Glutamatergic neuron (in vitro differentiated cells): ENCODE measurements around the gene FRRS1. TPM values are rescaled to one million over a fixed set of nuclear protein-coding genes. Genes with fewer than 3 reads are reported as not detected.

Experiments
- DNase-seq: peaks from one replicate; pipeline ENCODE4 v3.0.0; 2022
- H3K27ac Mint-ChIP-seq: one replicate; pipeline ENCODE4 v1.8.0; 2020; ENCODE audit warnings: mild to moderate bottlenecking, mixed read lengths, inconsistent platforms; ENCODE audit not compliant: unreplicated experiment
- H3K27me3 Mint-ChIP-seq: one replicate; pipeline ENCODE4 v1.8.0; 2020; ENCODE audit warnings: mild to moderate bottlenecking, moderate library complexity, mixed read lengths, inconsistent platforms; ENCODE audit not compliant: unreplicated experiment
- H3K36me3 Mint-ChIP-seq: one replicate; pipeline ENCODE4 v1.8.0; 2020; ENCODE audit warnings: mild to moderate bottlenecking, mixed read lengths, inconsistent platforms; ENCODE audit not compliant: unreplicated experiment
- H3K4me1 Mint-ChIP-seq: one replicate; pipeline ENCODE4 v1.8.0; 2020; ENCODE audit warnings: mild to moderate bottlenecking, low read depth, mixed read lengths, inconsistent platforms; ENCODE audit not compliant: unreplicated experiment
- H3K4me3 Mint-ChIP-seq: one replicate; pipeline ENCODE4 v1.8.0; 2020; ENCODE audit warnings: mild to moderate bottlenecking, mixed read lengths, inconsistent platforms; ENCODE audit not compliant: unreplicated experiment
- H3K9me3 Mint-ChIP-seq: one replicate; pipeline ENCODE4 v1.8.0; 2020; ENCODE audit warnings: mild to moderate bottlenecking, moderate library complexity, mixed read lengths, inconsistent platforms; ENCODE audit not compliant: unreplicated experiment
- total RNA-seq: library from RNA; stranded (reverse); fragmentation: NEBNext Ultra II Directional; extraction: Animal tissue kit (Norgen Biotek cat#: 25700); gene quantifications from one replicate; pipeline ENCODE4 v1.2.1, GENCODE V29; 2021; ENCODE audit not compliant: unreplicated experiment
- TF ChIP-seq, protein P1 (sequence below): fragments of 200-600 bp; sonication (generic); IDR thresholded peaks from one replicate; pipeline ENCODE4 v1.5.0; 2021; ENCODE audit not compliant: partially characterized antibody, unreplicated experiment

The FRRS1 gene
- total RNA-seq, 1 donor from 2014 or later = 1.3 TPM

GRCh38 chr1:99726818-99727217 lies 39.6 kb downstream of the FRRS1 start:
- Mint-ChIP-seq H3K36me3 (no peaks in the 10 kb centered on the region), H3K27me3 (no peaks in the 10 kb centered on the region), H3K27ac (no peak overlapping the region), H3K4me3 (no peak overlapping the region), H3K9me3 (no peaks in the 10 kb centered on the region), H3K4me1 (peaks cover 7% of the 10 kb centered on the region)
- DNase-seq = no peak
- TF ChIP-seq, protein P1, sequence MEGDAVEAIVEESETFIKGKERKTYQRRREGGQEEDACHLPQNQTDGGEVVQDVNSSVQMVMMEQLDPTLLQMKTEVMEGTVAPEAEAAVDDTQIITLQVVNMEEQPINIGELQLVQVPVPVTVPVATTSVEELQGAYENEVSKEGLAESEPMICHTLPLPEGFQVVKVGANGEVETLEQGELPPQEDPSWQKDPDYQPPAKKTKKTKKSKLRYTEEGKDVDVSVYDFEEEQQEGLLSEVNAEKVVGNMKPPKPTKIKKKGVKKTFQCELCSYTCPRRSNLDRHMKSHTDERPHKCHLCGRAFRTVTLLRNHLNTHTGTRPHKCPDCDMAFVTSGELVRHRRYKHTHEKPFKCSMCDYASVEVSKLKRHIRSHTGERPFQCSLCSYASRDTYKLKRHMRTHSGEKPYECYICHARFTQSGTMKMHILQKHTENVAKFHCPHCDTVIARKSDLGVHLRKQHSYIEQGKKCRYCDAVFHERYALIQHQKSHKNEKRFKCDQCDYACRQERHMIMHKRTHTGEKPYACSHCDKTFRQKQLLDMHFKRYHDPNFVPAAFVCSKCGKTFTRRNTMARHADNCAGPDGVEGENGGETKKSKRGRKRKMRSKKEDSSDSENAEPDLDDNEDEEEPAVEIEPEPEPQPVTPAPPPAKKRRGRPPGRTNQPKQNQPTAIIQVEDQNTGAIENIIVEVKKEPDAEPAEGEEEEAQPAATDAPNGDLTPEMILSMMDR = no peak

- Mint-ChIP-seq H3K36me3 (no peaks in the 10 kb centered on the region), H3K9me3 (no peaks in the 10 kb centered on the region), H3K4me1 (peaks cover 7% of the 10 kb centered on the region), H3K4me3 (no peak overlapping the region), H3K27ac (no peak overlapping the region), H3K27me3 (no peaks in the 10 kb centered on the region)
- DNase-seq = no peak
- TF ChIP-seq, protein P1 = no peak
These were observed 40.0 kb downstream of the FRRS1 start for GRCh38 chr1:99726407-99726806.

DNA sequence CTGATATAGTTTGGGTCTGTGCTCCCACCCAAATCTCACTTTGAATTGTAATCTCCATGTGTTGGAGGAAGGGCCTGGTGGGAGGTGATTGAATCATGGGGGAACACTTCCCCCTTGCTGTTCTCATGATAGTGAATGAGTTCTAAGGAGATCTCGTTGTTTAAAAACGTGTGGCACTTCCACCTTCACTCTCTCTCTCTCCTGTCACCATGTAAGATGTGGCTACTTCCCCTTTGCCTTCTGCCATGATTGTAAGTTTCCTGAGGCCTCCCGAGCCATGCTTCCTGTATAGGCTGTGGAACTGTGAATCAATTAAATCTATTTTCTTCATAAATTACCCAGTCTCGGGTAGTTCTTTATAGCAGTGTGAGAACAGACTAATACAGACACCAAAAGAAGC lies 40.4 kb downstream of the FRRS1 start:
- Mint-ChIP-seq H3K27ac (no peak overlapping the region), H3K4me1 (peaks cover 7% of the 10 kb centered on the region), H3K36me3 (no peaks in the 10 kb centered on the region), H3K9me3 (no peaks in the 10 kb centered on the region), H3K4me3 (no peak overlapping the region), H3K27me3 (no peaks in the 10 kb centered on the region)
- no peak for DNase-seq
- TF ChIP-seq, protein P1 = no peak

- H3K9me3 Mint-ChIP-seq = no peaks in the 10 kb centered on the region
- H3K27ac Mint-ChIP-seq = no peak overlapping the region
- no peak for DNase-seq
These were observed 43.2 kb downstream of the FRRS1 start for GRCh38 chr1:99723251-99723650.

DNA sequence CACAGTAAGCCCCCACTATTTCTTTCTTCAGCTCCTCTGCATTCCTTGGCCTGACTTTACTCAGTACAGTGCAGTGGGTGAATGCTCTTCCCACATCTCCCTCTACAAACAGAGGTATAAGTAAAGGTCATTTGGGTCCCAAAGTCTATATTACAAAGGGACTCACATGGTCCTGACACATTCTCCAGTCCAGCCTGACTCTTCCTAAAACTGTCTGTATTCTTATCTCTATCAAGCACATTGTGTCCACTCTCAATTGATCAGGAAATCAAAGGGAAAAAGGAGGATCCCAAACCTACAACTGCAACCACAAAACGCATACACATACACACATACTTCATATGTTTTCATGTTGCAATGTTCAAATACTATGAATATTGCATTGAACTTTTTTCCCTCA lies 49.4 kb downstream of the FRRS1 start:
- TF ChIP-seq, protein P1 = no peak

More at GRCh38 chr1:99723251-99723650, 43.2 kb downstream of the FRRS1 start:
- Mint-ChIP-seq H3K4me3 (no peak overlapping the region), H3K4me1 (peaks cover 2% of the 10 kb centered on the region), H3K27me3 (no peaks in the 10 kb centered on the region), H3K36me3 (no peaks in the 10 kb centered on the region)
- TF ChIP-seq, protein P1 = no peak

More for the DNA sequence above, 49.4 kb downstream of the FRRS1 start:
- no peaks in the 10 kb centered on the region for H3K9me3 Mint-ChIP-seq
- H3K4me3 Mint-ChIP-seq = no peak overlapping the region
- H3K36me3 Mint-ChIP-seq = peaks cover 5% of the 10 kb centered on the region
- no peak overlapping the region for H3K27ac Mint-ChIP-seq
- no peaks in the 10 kb centered on the region for H3K4me1 Mint-ChIP-seq
- DNase-seq = no peak
- no peaks in the 10 kb centered on the region for H3K27me3 Mint-ChIP-seq
